PFSK-1 (cell line): ENCODE results near the gene SOX13.

ENCODE experiments used
- FOXP2 ChIP-seq: optimal IDR thresholded peaks from 2 replicates; pipeline ENCODE3; 2011; ENCODE audit warnings: borderline replicate concordance, control low read depth, inconsistent platforms; ENCODE audit not compliant: insufficient read depth; ENCODE audit errors: extremely low read length, extremely low read depth
- POLR2AphosphoS5 ChIP-seq: IDR thresholded peaks from 2 replicates; pipeline ENCODE4 v1.6.1; 2012; ENCODE audit warnings: low read depth, mild to moderate bottlenecking, control low read depth, low read length, moderate library complexity
- SIN3A ChIP-seq: IDR thresholded peaks from 2 replicates; pipeline ENCODE4 v1.6.1; 2012; ENCODE audit warnings: mild to moderate bottlenecking, low read length, moderate library complexity, borderline replicate concordance; ENCODE audit not compliant: insufficient read depth
- TAF1 ChIP-seq: IDR thresholded peaks from 2 replicates; pipeline ENCODE4 v1.6.1; 2012; ENCODE audit warnings: low read length, control low read depth, borderline replicate concordance; ENCODE audit not compliant: insufficient read depth
- TF ChIP-seq, protein P1 (sequence below), 2 experiments: IDR thresholded peaks; 2 replicates each; pipeline versions ENCODE4 v1.6.1 to v1.8.0; 2011 to 2012; ENCODE audit warnings: low read depth in 2 of 2, low read length in 2 of 2, control low read depth in 1 of 2, inconsistent platforms in 1 of 2, mild to moderate bottlenecking in 1 of 2, moderate library complexity in 1 of 2; ENCODE audit not compliant: insufficient read depth in 1 of 2

SOX13 gene

DNA sequence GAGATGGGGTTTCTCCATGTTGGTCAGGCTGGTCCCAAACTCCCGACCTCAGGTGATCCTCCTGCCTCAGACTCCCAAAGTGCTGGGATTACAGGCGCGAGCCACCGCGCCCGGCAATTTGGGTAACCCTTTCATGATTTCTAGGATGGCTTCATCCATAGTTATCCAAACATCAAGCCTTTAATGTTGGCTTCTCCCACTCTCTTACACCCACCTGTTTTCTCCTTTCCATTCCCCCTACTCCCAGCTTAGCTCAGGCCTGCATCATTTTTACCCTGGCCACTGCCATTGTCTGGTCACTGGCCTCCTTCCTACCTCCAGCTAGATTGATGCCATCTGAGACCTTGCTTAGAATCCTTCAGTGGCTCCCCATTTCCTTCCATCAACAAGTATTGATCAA lies 2.0 kb upstream of the SOX13 start:
- TF ChIP-seq, protein P1, sequence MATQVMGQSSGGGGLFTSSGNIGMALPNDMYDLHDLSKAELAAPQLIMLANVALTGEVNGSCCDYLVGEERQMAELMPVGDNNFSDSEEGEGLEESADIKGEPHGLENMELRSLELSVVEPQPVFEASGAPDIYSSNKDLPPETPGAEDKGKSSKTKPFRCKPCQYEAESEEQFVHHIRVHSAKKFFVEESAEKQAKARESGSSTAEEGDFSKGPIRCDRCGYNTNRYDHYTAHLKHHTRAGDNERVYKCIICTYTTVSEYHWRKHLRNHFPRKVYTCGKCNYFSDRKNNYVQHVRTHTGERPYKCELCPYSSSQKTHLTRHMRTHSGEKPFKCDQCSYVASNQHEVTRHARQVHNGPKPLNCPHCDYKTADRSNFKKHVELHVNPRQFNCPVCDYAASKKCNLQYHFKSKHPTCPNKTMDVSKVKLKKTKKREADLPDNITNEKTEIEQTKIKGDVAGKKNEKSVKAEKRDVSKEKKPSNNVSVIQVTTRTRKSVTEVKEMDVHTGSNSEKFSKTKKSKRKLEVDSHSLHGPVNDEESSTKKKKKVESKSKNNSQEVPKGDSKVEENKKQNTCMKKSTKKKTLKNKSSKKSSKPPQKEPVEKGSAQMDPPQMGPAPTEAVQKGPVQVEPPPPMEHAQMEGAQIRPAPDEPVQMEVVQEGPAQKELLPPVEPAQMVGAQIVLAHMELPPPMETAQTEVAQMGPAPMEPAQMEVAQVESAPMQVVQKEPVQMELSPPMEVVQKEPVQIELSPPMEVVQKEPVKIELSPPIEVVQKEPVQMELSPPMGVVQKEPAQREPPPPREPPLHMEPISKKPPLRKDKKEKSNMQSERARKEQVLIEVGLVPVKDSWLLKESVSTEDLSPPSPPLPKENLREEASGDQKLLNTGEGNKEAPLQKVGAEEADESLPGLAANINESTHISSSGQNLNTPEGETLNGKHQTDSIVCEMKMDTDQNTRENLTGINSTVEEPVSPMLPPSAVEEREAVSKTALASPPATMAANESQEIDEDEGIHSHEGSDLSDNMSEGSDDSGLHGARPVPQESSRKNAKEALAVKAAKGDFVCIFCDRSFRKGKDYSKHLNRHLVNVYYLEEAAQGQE (IDR thresholded peaks at IDR 0.05; ENCODE audit: insufficient read depth in 1 of 2, low read depth in 2 of 2, low read length in 2 of 2) = no peak
- TF ChIP-seq TAF1 = no peak
- no peak for TF ChIP-seq SIN3A
- TF ChIP-seq POLR2AphosphoS5 = no peak
- TF ChIP-seq FOXP2 = no peak

GRCh38 chr1:204073837-204074273 lies 940 bp downstream of the SOX13 start:
- TF ChIP-seq FOXP2 (no peak), POLR2AphosphoS5 (no peak), SIN3A (no peak), TAF1 (no peak)
- TF ChIP-seq, protein P1 (IDR thresholded peaks at IDR 0.05; ENCODE audit: insufficient read depth in 1 of 2, low read depth in 2 of 2, low read length in 2 of 2) = no peak

DNA sequence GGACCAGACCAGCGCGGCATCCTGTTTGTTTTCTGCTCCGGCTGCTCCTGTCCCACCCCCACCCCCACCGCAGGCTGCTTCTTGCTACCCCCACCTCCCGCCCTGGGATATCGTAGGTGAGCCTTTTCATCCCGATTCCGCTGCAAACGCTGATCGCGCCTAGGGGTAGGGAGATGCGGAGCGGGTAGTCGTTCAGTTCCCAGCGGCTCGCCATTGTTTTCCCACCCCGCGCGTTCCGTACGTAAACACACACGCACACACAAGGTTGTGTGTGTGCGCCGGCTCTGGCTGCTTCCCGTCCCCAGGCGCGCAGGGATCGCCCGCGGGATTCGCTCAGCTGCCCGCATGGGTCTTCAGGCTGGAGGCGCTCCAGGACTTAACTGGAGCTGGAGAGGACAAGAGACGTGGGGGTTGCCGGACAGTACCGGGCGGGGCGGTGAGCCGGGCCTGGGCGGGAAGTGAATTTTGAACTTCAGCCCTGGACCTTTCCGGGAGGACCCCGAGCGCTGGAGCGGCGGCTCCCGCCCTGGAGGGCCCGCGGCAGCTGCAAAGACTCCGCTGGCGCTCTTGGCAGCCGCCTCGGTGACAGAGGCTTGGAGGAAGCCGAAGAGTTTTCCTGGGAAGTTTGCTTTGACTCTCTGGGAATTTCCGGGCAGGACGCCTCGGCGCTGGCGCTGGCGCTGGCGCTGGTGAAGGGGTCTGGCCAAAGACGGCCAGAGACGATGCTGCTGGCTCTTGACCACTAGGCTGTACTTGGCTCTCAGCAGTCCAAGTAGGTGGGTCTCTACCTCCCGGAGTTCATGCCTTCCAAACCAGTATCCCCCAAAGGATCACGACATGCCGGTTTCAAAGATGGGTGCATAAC lies 1.6 kb downstream of the SOX13 start:
- TF ChIP-seq POLR2AphosphoS5 (no peak), FOXP2 (peak; percentile 69)

DNA sequence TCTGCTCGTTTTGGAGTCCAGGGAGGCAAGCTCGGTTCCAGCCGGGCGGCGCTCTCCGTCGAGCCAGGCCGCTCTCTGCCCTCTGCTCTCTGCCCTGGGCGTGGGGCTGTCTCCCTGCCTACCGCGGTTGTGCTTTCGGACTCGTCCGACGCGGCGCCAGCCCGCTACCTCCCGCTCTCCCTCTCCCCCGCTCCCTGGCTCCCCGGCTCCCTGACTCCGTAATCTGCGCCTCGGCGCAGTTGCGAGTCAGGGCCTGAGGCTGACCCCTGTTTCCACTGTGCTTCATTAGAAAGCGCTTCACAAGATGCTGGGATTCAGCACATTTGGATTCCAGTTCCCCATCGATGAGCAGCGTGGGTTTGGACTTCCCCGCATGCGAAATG lies 2.2 kb downstream of the SOX13 start:
- TF ChIP-seq, protein P1 (IDR thresholded peaks at IDR 0.05; ENCODE audit: insufficient read depth in 1 of 2, low read depth in 2 of 2, low read length in 2 of 2) = no peak
- TF ChIP-seq TAF1 = no peak
- TF ChIP-seq SIN3A = no peak
- TF ChIP-seq FOXP2 = no peak
- no peak for TF ChIP-seq POLR2AphosphoS5

DNA sequence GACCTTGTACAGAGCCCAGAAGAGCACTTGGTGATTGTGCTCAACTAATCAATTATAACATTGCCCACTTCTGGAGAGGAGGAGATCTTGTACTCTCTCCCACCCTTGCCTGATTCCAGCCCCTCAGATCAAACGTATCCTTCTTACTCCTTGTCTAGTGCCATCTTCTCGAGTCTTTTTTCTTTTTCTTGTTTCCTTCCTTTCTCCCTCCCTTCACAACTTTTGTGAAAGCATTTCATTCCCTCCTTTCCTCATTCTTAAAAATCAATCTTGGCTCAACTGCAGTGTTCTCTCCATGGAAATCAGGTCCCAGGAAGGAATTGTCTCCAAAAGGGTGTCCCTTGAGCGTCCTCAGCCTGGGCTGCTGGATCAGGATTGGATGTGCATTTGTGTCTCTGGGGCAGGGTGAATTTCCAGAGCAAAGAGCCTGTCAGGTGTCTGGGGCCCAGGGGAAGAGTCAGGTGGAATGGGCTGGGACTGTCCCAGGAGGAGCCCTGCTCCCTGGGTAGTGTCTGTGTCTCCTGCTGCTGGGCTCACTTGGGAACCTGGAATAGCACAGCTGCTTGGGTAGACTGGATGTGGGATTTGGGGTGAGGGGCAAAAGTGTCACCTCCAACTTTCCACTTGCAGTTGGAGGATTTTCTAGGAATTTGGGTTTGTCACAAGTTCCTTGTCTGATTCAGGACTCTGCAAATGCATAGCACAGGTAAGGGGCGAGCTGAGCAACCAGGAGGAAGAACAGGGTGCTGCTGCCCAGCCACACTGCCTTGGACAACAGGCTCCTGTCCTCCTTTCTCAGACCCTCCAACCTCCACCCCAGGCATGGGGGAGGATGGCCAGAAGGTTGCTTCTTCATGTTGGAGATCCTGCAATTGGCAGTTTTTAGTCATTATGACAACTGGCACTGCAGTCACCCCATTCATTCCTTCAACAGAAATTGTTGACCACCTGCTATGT lies 3.3 kb downstream of the SOX13 start:
- no peak for TF ChIP-seq SIN3A
- TF ChIP-seq POLR2AphosphoS5 = no peak
- TF ChIP-seq TAF1 = no peak
- TF ChIP-seq FOXP2 = no peak
- TF ChIP-seq, protein P1 (IDR thresholded peaks at IDR 0.05; ENCODE audit: insufficient read depth in 1 of 2, low read depth in 2 of 2, low read length in 2 of 2) = no peak
